B cell (primary cell): ENCODE measurements around the gene NGEF. TPM values are rescaled to one million over a fixed set of nuclear protein-coding genes. Genes with fewer than 3 reads are reported as not detected.

ENCODE experiments used
- ATAC-seq: fragments of 200-7000 bp; cut with Tn5 transposase; one replicate; pipeline ENCODE4 v1.10.0; 2021; ENCODE audit warnings: low read depth, mild to moderate bottlenecking, moderate number of reproducible peaks, moderate library complexity
- CTCF ChIA-PET: fragments of 350-600 bp; sonication (Branson Sonifier 250); formaldehyde crosslinking; loops from one replicate; lab custom pipeline; 2021; ENCODE audit warnings: antibody characterized with exemption, inconsistent platforms; lab: Charles Lee
- POLR2A ChIA-PET: fragments of 350-600 bp; sonication (Branson Sonifier 250); formaldehyde crosslinking; loops from one replicate; lab custom pipeline; 2021; ENCODE audit warnings: antibody characterized with exemption; lab: Charles Lee
- DNase-seq: peaks from one replicate; pipeline ENCODE4 v3.0.0; 2013
- H2AFZ ChIP-seq: 2 replicates; pipeline ENCODE4 v1.6.1; 2012; ENCODE audit warnings: mild to moderate bottlenecking, low read depth, low read length; ENCODE audit not compliant: insufficient read depth, poor library complexity, severe bottlenecking
- H3K27ac ChIP-seq, 2 donors: 1 replicate in 1 of 2; 2 replicates in 1 of 2; pipeline ENCODE4 v1.5.1; 2012 to 2013; ENCODE audit warnings: low read length in 2 of 2, mild to moderate bottlenecking in 2 of 2, moderate library complexity in 1 of 2
- H3K27me3 ChIP-seq, 4 experiments: fragments of 200-600 bp in 1 of 4; sonication (generic) in 1 of 4; replicated peaks in 1 of 4; 1 replicate in 2 of 4; 2 replicates in 2 of 4; pipeline versions ENCODE4 v1.6.1 to v1.7.0; 2013 to 2016; ENCODE audit warnings: low read length in 3 of 4, mild to moderate bottlenecking in 2 of 4, mixed read lengths in 1 of 4, moderate library complexity in 1 of 4; ENCODE audit not compliant: insufficient read depth in 4 of 4, control insufficient read depth in 3 of 4; ENCODE audit errors: control extremely low read depth in 1 of 4
- H3K36me3 ChIP-seq, 2 experiments: replicated peaks in 1 of 2; 1 replicate in 1 of 2; 2 replicates in 1 of 2; pipeline versions ENCODE4 v1.6.1 to v1.7.1; 2013; ENCODE audit warnings: low read length in 1 of 2; ENCODE audit not compliant: insufficient read depth in 2 of 2, control insufficient read depth in 1 of 2; ENCODE audit errors: control extremely low read depth in 1 of 2, extremely low read depth in 1 of 2
- H3K4me1 ChIP-seq, 2 donors: fragments of 200-600 bp in 1 of 2; sonication (generic) in 1 of 2; 1 replicate in 1 of 2; 2 replicates in 1 of 2; pipeline versions ENCODE4 v1.5.1 to v1.6.1; 2013 to 2017; ENCODE audit warnings: low read length in 2 of 2; ENCODE audit not compliant: control insufficient read depth in 2 of 2, insufficient read depth in 2 of 2
- H3K4me2 ChIP-seq: replicated peaks from 2 replicates; pipeline ENCODE3; 2012; ENCODE audit warnings: mild to moderate bottlenecking, low read depth, low read length; ENCODE audit not compliant: poor library complexity, severe bottlenecking
- H3K4me3 ChIP-seq, 5 experiments: fragments of 200-600 bp in 1 of 5; sonication (generic) in 1 of 5; 1 replicate in 3 of 5; 2 replicates in 2 of 5; pipeline versions ENCODE4 v1.5.1 to v1.7.0; 2011 to 2016; ENCODE audit warnings: low read length in 4 of 5, mild to moderate bottlenecking in 4 of 5, low read depth in 2 of 5, control low read depth in 1 of 5, moderate library complexity in 1 of 5; ENCODE audit not compliant: insufficient read depth in 1 of 5; ENCODE audit errors: control extremely low read depth in 1 of 5, extremely low read depth in 1 of 5
- H3K79me2 ChIP-seq: fragments of 200-600 bp; sonication (generic); one replicate; pipeline ENCODE4 v1.6.0; 2016; ENCODE audit warnings: low read length; ENCODE audit not compliant: control insufficient read depth, insufficient read depth
- H3K9ac ChIP-seq: fragments of 200-600 bp; sonication (generic); 2 replicates; pipeline ENCODE4 v1.6.1; 2017; ENCODE audit warnings: mild to moderate bottlenecking, low read length, moderate library complexity
- H3K9me3 ChIP-seq, 3 donors: one replicate each; pipeline versions ENCODE4 v1.6.1 to v1.7.1; 2013; ENCODE audit warnings: low read length in 2 of 3; ENCODE audit not compliant: control insufficient read depth in 2 of 3, insufficient read depth in 1 of 3; ENCODE audit errors: control extremely low read depth in 1 of 3
- H4K20me1 ChIP-seq: 2 replicates; pipeline ENCODE4 v1.6.0; 2012; ENCODE audit warnings: mild to moderate bottlenecking, low read length; ENCODE audit not compliant: insufficient read depth, control insufficient read depth, poor library complexity, severe bottlenecking
- H3K27ac Mint-ChIP-seq: one replicate; pipeline ENCODE4 v1.8.0; 2021; ENCODE audit warnings: mixed read lengths
- H3K27me3 Mint-ChIP-seq: one replicate; pipeline ENCODE4 v1.8.0; 2021; ENCODE audit warnings: mixed read lengths
- H3K4me1 Mint-ChIP-seq: one replicate; pipeline ENCODE4 v1.8.0; 2021; ENCODE audit warnings: mixed read lengths
- H3K4me3 Mint-ChIP-seq: one replicate; pipeline ENCODE4 v1.8.0; 2021; ENCODE audit warnings: mixed read lengths
- H3K9me3 Mint-ChIP-seq: one replicate; pipeline ENCODE4 v1.8.0; 2022; ENCODE audit warnings: mixed read lengths; ENCODE audit not compliant: insufficient read depth
- CTCF ChIP-seq: fragments of 200-600 bp; IDR thresholded peaks from one replicate; pipeline ENCODE4 v1.8.0; 2022; ENCODE audit warnings: antibody characterized with exemption, mild to moderate bottlenecking
- EZH2 ChIP-seq: IDR thresholded peaks from 2 replicates; pipeline ENCODE4 v1.6.1; 2012; ENCODE audit warnings: borderline replicate concordance, low read depth, mild to moderate bottlenecking, moderate library complexity, low read length; ENCODE audit not compliant: insufficient read depth, poor library complexity, severe bottlenecking
- WGBS: methylation state at CpG from one replicate; pipeline ENCODE4 v1.1.5; 2013; ENCODE audit warnings: missing lambda C conversion rate; ENCODE audit not compliant: insufficient coverage; 5-methylcytosine and 5-hydroxymethylcytosine counted together
- intact Hi-C: fragments of 100-400 bp; cut with micrococcal nuclease; formaldehyde crosslinking; loops from one replicate; pipeline ENCODE4 v1.10.0; 2022
- polyA plus RNA-seq: library from polyadenylated mRNA; depleted of rRNA; stranded (reverse); fragments of >200 nt; gene quantifications from 2 replicates; pipeline ENCODE4 v1.2.3, GENCODE V29; 2012
- total RNA-seq, 2 donors: library from RNA; stranded (reverse); fragments of 120-200 nt in 1 of 2; gene quantifications; 1 replicate in 1 of 2; 2 replicates in 1 of 2; pipeline versions ENCODE4 v1.2.3 to v1.2.4, GENCODE V29; 2013 to 2022

Gene NGEF
- total and polyA plus RNA-seq, 2 donors (not counting 1 experiment from before 2014, with no cell fraction given) = not detected

GRCh38 chr2:232869138-232870017 is 143.7 kb downstream of the NGEF start:
- Mint-ChIP-seq H3K27ac (no peak overlapping the region), H3K4me3 (no peak overlapping the region), H3K27me3 (no peaks in the 10 kb centered on the region), H3K4me1 (peaks cover 5% of the 10 kb centered on the region), H3K9me3 (no peaks in the 10 kb centered on the region)
- no peaks in the 10 kb centered on the region for H3K36me3 ChIP-seq
- peaks cover 0 to under 1% (median 0%) of the 10 kb centered on the region in 4 experiments for H3K27me3 ChIP-seq
- H3K27ac ChIP-seq = no peak overlapping the region
- no peak for DNase-seq
- POLR2A ChIA-PET = no interaction called here
- no peak overlapping the region for H2AFZ ChIP-seq
- CTCF ChIA-PET = no interaction called here
- no peaks in the 10 kb centered on the region for H3K9me3 ChIP-seq
- no peak overlapping the region for H3K4me3 ChIP-seq
- intact Hi-C loops = no loop called here
- H4K20me1 ChIP-seq = no peaks in the 10 kb centered on the region
- 77% methylated on average over 15 of the region's 15 CpGs for WGBS
- no peak overlapping the region for H3K9ac ChIP-seq
- H3K4me2 ChIP-seq = no peak overlapping the region
- TF ChIP-seq EZH2 (no peak), CTCF (no peak)
- no peak for ATAC-seq
- H3K79me2 ChIP-seq = no peaks in the 10 kb centered on the region
- peaks cover 3 to 6% of the 10 kb centered on the region in 2 donors for H3K4me1 ChIP-seq

- intact Hi-C loops = no loop called here
- Mint-ChIP-seq H3K9me3 (no peaks in the 10 kb centered on the region), H3K27ac (no peak overlapping the region), H3K4me1 (no peaks in the 10 kb centered on the region), H3K27me3 (no peaks in the 10 kb centered on the region), H3K4me3 (no peak overlapping the region)
- no peak overlapping the region for H3K4me2 ChIP-seq
- no peaks in the 10 kb centered on the region for H4K20me1 ChIP-seq
- H3K27me3 ChIP-seq = no peaks in the 10 kb centered on the region
- no peaks in the 10 kb centered on the region for H3K79me2 ChIP-seq
- H2AFZ ChIP-seq = no peak overlapping the region
- ATAC-seq = no peak
- TF ChIP-seq EZH2 (no peak), CTCF (no peak)
- H3K4me1 ChIP-seq = no peaks in the 10 kb centered on the region
- no peaks in the 10 kb centered on the region for H3K36me3 ChIP-seq
- WGBS = 100% methylated on average over 1 of the region's 4 CpGs
- no peak overlapping the region for H3K4me3 ChIP-seq
- DNase-seq = no peak
- ChIA-PET CTCF (interaction anchor here (1.2 kb wide), 1 partner anchor 187 kb away, joined by 4 read pairs; no protein-coding TSS in a partner anchor), POLR2A (no interaction called here)
- no peak overlapping the region for H3K27ac ChIP-seq
- H3K9ac ChIP-seq = no peak overlapping the region
- no peaks in the 10 kb centered on the region for H3K9me3 ChIP-seq
Measured at GRCh38 chr2:232866104-232866503, 147.0 kb downstream of the NGEF start.
